ENCODE measurements around the gene PADI1.

The PADI1 gene

GRCh38 chr1:17244821-17245740, 40.2 kb downstream of the PADI1 start:
- no peak for DNase-seq

- DNase-seq = no peak
Measured at GRCh38 chr1:17245816-17246325, 40.9 kb downstream of the PADI1 start.

GRCh38 chr1:17246971-17247370, 42.0 kb downstream of the PADI1 start:
- DNase-seq = no peak

- DNase-seq = no peak
Measured at GRCh38 chr1:17248781-17249180, 43.9 kb downstream of the PADI1 start, which contains the start of gene PADI3. Gene PADI3 (plus strand): TSS chr1:17249098. CDS start chr1:17249138, 40 bp downstream.

GRCh38 chr1:17250601-17251000, 45.7 kb downstream of the PADI1 start:
- no peak for DNase-seq

- DNase-seq = no peak
Measured at GRCh38 chr1:17251246-17251645, 46.3 kb downstream of the PADI1 start.

- DNase-seq = no peak
Measured at GRCh38 chr1:17251701-17252376, 46.9 kb downstream of the PADI1 start.

GRCh38 chr1:17255336-17255735, 50.4 kb downstream of the PADI1 start:
- no peak for DNase-seq

GRCh38 chr1:17258116-17258757, 53.3 kb downstream of the PADI1 start:
- DNase-seq = no peak

- DNase-seq = no peak
Measured at GRCh38 chr1:17258758-17259130, 53.8 kb downstream of the PADI1 start.

GRCh38 chr1:17259233-17259873, 54.4 kb downstream of the PADI1 start:
- DNase-seq = no peak

GRCh38 chr1:17260264-17260663, 55.3 kb downstream of the PADI1 start:
- no peak for DNase-seq

GRCh38 chr1:17260738-17261137, 55.8 kb downstream of the PADI1 start:
- no peak for DNase-seq

GRCh38 chr1:17263936-17264335, 59.0 kb downstream of the PADI1 start:
- DNase-seq = no peak

GRCh38 chr1:17264470-17264869, 59.5 kb downstream of the PADI1 start:
- DNase-seq = no peak

GRCh38 chr1:17265162-17265561, 60.2 kb downstream of the PADI1 start:
- DNase-seq = no peak

- DNase-seq = no peak
Measured at GRCh38 chr1:17265950-17266349, 61.0 kb downstream of the PADI1 start.

- DNase-seq = no peak
Measured at GRCh38 chr1:17270891-17271765, 66.2 kb downstream of the PADI1 start.

- no peak for DNase-seq
Measured at GRCh38 chr1:17272066-17272465, 67.1 kb downstream of the PADI1 start.

GRCh38 chr1:17272646-17273045, 67.7 kb downstream of the PADI1 start:
- DNase-seq = no peak

GRCh38 chr1:17273096-17273495, 68.2 kb downstream of the PADI1 start:
- no peak for DNase-seq
